Measurements from ENCODE around the gene INPP4A. TPM values are rescaled to one million over a fixed set of nuclear protein-coding genes. Genes with fewer than 3 reads are reported as not detected.

Gene INPP4A
- polyA plus RNA-seq, 1 donor from 2014 or later: 51.4 TPM

DNA sequence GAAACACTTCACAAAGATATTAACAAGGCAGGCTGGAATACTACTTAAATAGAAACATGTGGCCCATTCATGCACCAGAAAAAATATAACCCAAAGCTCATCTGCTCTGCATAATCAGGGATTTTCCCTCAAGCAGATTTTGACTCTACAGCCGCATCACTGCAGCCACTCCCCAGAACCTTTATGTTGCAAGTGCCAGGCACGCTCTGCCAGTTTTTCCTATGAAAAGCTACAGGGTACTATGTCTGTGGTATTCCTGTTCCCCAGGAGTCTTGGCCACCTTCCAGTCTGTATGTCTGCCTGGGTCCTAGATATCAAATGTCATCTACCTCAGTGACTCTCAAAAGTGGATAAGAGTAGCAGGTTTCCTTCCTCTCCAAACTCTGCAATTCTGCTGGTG is 159.9 kb downstream of the INPP4A start:
- H3F3A ChIP-seq (ENCODE audit: insufficient read depth, low read length, poor library complexity, severe bottlenecking): no peaks in the 10 kb centered on the region
- peaks cover 35% of the 10 kb centered on the region for H3K79me2 ChIP-seq (replicated peaks; ENCODE audit: insufficient read depth, low read length)
- H4K20me1 ChIP-seq (ENCODE audit: insufficient read depth): no peaks in the 10 kb centered on the region
- H3K27ac ChIP-seq (ENCODE audit: low read length): no peak overlapping the region
- no peak overlapping the region for H3K9ac ChIP-seq (ENCODE audit: low read length)
- H3K9me2 ChIP-seq (ENCODE audit: insufficient read depth, low read length): no peaks in the 10 kb centered on the region
- H3K4me3 ChIP-seq (ENCODE audit: low read length): no peak overlapping the region
- no peaks in the 10 kb centered on the region for H3K9me3 ChIP-seq (ENCODE audit: low read length)
- no peaks in the 10 kb centered on the region for H3K36me3 ChIP-seq (ENCODE audit: insufficient read depth, low read length)
- H3K4me2 ChIP-seq (ENCODE audit: low read length): no peak overlapping the region
- H2AFZ ChIP-seq (ENCODE audit: low read depth, low read length): no peak overlapping the region
- no peaks in the 10 kb centered on the region for H3K27me3 ChIP-seq (ENCODE audit: insufficient read depth, low read depth, low read length)
- TF ChIP-seq, protein P1, sequence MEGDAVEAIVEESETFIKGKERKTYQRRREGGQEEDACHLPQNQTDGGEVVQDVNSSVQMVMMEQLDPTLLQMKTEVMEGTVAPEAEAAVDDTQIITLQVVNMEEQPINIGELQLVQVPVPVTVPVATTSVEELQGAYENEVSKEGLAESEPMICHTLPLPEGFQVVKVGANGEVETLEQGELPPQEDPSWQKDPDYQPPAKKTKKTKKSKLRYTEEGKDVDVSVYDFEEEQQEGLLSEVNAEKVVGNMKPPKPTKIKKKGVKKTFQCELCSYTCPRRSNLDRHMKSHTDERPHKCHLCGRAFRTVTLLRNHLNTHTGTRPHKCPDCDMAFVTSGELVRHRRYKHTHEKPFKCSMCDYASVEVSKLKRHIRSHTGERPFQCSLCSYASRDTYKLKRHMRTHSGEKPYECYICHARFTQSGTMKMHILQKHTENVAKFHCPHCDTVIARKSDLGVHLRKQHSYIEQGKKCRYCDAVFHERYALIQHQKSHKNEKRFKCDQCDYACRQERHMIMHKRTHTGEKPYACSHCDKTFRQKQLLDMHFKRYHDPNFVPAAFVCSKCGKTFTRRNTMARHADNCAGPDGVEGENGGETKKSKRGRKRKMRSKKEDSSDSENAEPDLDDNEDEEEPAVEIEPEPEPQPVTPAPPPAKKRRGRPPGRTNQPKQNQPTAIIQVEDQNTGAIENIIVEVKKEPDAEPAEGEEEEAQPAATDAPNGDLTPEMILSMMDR (IDR thresholded peaks at IDR 0.05; ENCODE audit: poor library complexity, severe bottlenecking): no peak
- TF ChIP-seq EP300 (conservative IDR thresholded peaks at IDR 0.05; ENCODE audit: poor library complexity, severe bottlenecking) (no peak), SMC3 (conservative IDR thresholded peaks at IDR 0.05; ENCODE audit: poor library complexity) (no peak), POLR2AphosphoS5 (IDR thresholded peaks at IDR 0.05) (no peak), RAD21 (conservative IDR thresholded peaks at IDR 0.05) (no peak), MXI1 (conservative IDR thresholded peaks at IDR 0.05; ENCODE audit: poor library complexity, severe bottlenecking) (no peak), TAF1 (IDR thresholded peaks at IDR 0.05; ENCODE audit: low read depth) (no peak), EZH2 (IDR thresholded peaks at IDR 0.05; ENCODE audit: borderline replicate concordance, insufficient read depth, low read length, poor library complexity, severe bottlenecking) (no peak)
- TF ChIP-seq, protein P2, sequence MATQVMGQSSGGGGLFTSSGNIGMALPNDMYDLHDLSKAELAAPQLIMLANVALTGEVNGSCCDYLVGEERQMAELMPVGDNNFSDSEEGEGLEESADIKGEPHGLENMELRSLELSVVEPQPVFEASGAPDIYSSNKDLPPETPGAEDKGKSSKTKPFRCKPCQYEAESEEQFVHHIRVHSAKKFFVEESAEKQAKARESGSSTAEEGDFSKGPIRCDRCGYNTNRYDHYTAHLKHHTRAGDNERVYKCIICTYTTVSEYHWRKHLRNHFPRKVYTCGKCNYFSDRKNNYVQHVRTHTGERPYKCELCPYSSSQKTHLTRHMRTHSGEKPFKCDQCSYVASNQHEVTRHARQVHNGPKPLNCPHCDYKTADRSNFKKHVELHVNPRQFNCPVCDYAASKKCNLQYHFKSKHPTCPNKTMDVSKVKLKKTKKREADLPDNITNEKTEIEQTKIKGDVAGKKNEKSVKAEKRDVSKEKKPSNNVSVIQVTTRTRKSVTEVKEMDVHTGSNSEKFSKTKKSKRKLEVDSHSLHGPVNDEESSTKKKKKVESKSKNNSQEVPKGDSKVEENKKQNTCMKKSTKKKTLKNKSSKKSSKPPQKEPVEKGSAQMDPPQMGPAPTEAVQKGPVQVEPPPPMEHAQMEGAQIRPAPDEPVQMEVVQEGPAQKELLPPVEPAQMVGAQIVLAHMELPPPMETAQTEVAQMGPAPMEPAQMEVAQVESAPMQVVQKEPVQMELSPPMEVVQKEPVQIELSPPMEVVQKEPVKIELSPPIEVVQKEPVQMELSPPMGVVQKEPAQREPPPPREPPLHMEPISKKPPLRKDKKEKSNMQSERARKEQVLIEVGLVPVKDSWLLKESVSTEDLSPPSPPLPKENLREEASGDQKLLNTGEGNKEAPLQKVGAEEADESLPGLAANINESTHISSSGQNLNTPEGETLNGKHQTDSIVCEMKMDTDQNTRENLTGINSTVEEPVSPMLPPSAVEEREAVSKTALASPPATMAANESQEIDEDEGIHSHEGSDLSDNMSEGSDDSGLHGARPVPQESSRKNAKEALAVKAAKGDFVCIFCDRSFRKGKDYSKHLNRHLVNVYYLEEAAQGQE (IDR thresholded peaks at IDR 0.05; ENCODE audit: borderline replicate concordance): no peak

DNA sequence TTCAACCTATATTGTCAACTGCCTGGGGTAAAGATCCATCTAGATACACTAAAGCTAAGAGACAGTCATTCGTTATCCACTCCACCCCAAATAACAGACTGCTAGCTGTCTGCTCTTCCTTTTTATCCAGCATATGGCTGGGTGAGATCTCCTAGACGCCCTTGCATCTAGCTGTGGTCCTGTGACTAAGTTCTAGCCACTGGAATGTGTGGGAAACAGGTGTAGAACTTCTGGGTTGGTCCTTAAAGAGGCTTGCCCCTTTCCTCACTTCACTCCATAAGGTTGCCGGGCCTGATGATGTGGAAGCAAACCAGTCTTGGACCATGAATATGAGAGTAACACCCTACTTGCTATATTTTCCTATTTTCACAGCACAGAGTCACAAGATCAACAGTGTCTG is 160.4 kb downstream of the INPP4A start:
- Histone ChIP-seq H3K79me2 (replicated peaks; ENCODE audit: insufficient read depth, low read length) (peaks cover 41% of the 10 kb centered on the region), H3K36me3 (ENCODE audit: insufficient read depth, low read length) (no peaks in the 10 kb centered on the region), H2AFZ (ENCODE audit: low read depth, low read length) (no peak overlapping the region), H3K27ac (ENCODE audit: low read length) (no peak overlapping the region), H3K4me2 (ENCODE audit: low read length) (no peak overlapping the region), H3K4me3 (ENCODE audit: low read length) (no peak overlapping the region), H4K20me1 (ENCODE audit: insufficient read depth) (no peaks in the 10 kb centered on the region), H3K9me3 (ENCODE audit: low read length) (no peaks in the 10 kb centered on the region), H3K9ac (ENCODE audit: low read length) (no peak overlapping the region), H3K9me2 (ENCODE audit: insufficient read depth, low read length) (no peaks in the 10 kb centered on the region), H3F3A (ENCODE audit: insufficient read depth, low read length, poor library complexity, severe bottlenecking) (no peaks in the 10 kb centered on the region), H3K27me3 (ENCODE audit: insufficient read depth, low read depth, low read length) (no peaks in the 10 kb centered on the region)
- TF ChIP-seq, protein P2 (IDR thresholded peaks at IDR 0.05; ENCODE audit: borderline replicate concordance): no peak
- TF ChIP-seq MXI1 (conservative IDR thresholded peaks at IDR 0.05; ENCODE audit: poor library complexity, severe bottlenecking): no peak
- no peak for TF ChIP-seq EZH2 (IDR thresholded peaks at IDR 0.05; ENCODE audit: borderline replicate concordance, insufficient read depth, low read length, poor library complexity, severe bottlenecking)
- TF ChIP-seq, protein P1 (IDR thresholded peaks at IDR 0.05; ENCODE audit: poor library complexity, severe bottlenecking): no peak
- TF ChIP-seq EP300 (conservative IDR thresholded peaks at IDR 0.05; ENCODE audit: poor library complexity, severe bottlenecking): no peak
- no peak for TF ChIP-seq POLR2AphosphoS5 (IDR thresholded peaks at IDR 0.05)
- TF ChIP-seq TAF1 (IDR thresholded peaks at IDR 0.05; ENCODE audit: low read depth): no peak
- TF ChIP-seq SMC3 (conservative IDR thresholded peaks at IDR 0.05; ENCODE audit: poor library complexity): no peak
- TF ChIP-seq RAD21 (conservative IDR thresholded peaks at IDR 0.05): no peak
